DMS153 (cell line): ENCODE data around the gene WFIKKN2.
A peak's percentile ranks its signal among the peaks of the same experiment; 100 is the strongest.
"Not testable (repeated sequence)": the region's sequence is repeated elsewhere in the genome, so short reads cannot be mapped to it uniquely, and the experiment has no call there.

Experiments used
- DNase-seq: peaks from one replicate; lab custom pipeline; 2025; lab: John Stamatoyannopoulos, UW

WFIKKN2 gene

DNA sequence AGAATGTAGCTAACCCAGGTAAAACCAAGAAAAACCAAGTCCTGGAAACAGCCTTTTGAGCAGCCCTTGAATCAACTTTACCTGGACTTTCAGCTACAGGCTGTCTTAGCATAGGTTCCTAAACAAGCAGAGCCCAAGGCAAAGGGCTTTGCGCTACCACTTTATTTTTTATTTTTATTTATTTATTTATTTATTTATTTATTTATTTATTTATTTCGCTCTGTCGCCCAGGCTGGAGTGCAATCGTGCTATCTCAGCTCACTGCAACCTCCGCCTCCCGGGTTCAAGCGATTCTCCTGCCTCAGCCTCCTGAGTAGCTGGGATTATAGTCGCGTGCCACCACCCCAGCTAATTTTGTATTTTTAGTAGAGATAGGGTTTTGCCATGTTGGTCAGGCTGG, 41.7 kb downstream of the WFIKKN2 start:
- DNase-seq: not testable (repeated sequence)

DNA sequence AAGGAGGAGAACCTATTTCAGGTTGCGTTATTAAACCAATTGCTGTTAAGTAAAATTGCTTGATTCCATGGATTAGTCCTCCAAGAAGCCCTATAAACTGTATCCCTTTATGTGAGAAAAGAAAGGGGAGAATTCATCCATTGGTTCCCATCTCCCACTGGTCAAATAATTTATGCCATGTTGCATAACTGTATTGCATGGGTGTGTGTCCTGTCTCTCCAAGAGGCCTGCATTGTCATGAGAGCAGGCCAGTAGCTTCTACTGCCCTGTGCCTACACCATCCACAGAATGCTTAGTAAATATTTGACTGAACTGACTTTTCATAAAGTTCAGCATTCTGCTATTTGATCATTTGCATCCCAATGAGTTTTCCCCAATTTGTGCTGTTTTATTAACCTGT, 42.5 kb downstream of the WFIKKN2 start:
- no peak for DNase-seq

DNA sequence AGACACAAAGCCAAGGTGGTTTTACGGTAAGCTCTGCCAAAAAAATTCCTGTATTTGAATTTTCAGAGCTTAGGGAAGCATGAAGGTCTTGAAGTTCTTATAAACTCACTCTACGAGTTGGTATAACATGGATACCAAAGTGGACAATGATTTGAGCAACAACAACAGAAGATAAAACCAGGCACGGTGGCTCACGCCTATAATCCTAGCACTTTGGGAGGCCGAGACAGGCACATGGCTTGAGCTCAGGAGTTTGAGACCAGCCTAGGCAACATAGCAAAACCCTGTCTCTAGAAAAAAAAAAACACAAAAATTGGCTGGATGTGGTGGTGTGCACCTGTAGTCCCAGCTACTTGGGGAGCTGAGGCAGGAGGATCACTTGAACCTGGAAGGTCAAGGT, 43.7 kb downstream of the WFIKKN2 start:
- DNase-seq: no peak

DNA sequence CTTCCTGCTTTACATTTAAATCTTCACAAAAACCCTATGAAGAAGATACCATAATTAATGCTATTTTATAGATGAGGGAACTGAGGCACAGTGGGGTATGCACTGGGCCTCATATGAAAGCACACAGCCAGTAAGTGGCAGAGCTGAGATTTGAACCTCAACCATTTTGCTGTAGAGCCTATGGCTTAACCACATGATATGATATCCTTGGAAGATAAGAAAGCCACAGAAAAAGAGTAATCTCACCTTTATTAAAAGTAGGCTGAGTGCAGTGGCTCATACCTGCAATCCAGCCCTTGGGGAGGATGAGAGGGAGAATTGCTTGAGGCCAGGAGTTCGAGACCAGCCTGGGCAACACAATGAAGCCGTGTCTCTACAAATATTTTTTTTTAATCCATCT, 45.8 kb downstream of the WFIKKN2 start:
- DNase-seq: no peak

DNA sequence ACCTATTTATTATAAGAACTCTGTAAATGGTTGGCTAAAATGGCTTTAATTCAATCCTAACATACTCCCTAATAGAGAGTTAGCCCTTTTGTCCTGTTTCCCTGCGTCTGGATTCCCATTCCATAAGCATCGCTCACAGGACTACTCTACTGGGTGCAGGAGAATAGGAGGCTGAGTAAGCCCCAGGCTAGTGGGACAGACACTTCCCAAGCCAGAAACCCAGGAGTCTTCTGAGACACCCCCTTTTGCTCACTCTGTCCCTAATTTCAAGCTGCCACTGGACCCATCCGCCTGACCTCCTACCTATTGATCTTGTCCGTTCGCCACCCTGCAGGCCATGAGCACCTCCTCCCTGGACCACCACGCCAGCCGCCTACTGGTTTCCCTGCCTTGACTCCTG, 47.5 kb downstream of the WFIKKN2 start:
- no peak for DNase-seq

DNA sequence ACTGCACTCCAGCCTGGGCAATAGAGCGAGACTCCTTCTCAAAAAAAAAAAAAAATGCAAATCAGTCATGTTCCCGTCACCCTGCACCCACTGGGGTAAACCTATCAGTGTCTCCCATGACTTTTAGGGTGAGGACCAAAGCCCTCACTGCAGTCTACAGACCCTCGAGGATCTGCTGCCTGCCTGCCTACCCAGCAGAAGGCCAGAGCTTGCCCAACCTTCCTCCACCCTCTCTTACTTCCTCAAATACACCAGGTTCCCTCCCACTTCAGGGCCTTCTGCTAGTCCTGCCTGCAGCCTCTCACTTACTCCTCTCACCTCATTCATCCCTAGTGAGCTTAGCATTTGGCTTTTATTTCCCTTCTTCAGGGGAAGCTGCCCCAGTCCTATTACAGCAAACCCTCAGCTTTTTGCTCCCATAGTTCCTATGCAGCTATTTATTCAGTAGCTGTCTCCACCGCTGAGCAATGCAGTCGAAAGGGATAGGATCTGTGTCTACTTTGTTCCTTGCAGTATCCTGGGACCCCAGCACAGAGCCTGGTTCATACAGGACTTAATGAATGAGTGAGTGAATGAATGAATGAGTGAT, 48.6 kb downstream of the WFIKKN2 start:
- peak; percentile 22 for DNase-seq

DNA sequence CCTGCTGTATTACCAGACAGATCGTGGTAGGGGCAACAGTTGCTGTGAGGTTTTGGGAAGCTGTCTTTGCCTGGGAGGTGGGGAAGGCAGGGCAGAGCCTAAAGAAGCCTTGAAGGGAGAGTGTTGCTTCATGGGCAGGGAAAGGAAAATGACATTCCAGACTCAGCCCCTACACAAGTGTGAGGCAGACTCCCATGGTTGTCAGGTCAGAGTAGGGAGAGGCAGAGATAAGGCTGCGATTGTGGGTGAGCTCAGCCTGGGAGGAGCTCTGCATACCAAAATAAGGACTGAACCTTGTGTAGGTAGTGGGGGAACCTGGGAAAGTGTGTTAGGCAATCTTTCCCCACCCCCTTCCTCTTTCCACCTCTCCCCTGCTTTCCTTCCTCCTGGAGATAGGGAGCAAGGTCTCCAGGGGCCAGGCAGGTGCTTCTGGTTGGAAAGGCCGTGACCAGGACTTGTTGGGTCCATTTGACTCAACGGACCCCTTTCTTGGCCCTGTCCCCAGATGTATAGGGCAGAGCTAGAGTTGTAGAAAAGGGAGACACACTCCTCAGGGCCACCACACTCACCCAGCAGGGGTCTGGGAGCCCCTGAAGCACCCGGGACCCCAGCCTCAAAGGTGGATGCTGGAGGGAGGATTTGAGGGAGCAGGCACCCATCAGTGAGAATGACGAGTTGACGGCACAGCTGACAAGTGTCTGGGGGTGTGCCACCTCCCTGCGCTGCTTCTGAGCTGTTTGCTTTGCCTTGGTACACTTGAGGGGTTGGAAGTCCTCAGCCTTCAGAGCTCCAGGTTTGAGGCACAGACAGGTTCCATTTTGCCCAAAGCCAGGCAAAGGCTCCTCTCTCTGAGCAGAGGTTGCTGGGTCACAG, 49.3 kb downstream of the WFIKKN2 start:
- DNase-seq: no peak

DNA sequence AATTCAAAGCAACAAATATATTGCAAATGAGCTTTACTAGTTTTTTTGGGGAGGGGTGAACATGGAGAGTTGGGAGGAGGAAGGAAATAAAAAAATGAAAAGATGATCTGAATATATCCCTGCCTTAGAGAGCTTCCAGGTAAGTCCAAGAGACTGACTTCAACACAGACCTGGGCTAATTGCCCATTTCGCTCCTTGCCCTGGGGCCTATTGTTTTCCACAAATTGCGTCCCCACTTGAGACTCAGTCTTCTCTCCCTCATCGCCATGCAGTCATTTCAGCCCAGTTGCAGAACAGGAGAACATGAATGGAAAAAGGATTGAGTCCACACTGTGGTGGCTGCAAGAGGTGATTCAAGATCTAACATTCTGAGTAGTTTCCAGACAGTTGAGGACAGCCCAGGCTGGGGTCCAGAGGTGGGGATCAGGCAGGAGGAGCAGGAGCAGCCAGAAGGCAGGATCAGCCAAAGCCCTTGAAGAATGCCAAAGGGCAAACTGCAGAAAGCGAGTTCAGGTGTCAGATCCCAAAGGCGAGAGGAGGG, 52.4 kb downstream of the WFIKKN2 start:
- no peak for DNase-seq

DNA sequence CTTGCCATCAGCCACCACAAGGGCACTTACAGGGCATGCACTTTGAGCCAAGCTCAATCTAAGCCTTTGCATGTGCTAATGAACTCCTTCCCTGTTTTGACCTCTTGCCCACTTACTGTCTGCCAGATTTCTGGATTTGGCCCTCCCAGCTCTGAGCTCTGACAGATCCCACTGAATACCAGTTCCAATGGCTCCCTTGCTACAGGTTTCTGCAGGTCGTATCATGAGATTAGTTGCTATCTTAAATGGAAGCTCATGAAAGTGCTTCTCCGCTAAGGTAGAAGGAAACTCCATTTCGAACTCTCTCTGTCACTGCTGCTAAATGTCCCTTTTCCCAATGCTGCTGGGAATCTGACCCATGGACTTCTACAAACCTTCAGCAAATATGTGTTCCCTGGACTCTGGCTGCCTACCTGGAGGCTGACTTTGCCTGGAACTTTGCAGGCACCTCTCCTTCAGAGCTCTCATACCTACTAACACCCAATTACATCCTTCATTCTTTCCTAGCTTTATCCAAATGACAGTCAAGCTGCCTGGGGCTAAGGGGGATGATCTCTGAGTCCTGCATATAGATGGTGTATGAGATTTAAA, 54.2 kb downstream of the WFIKKN2 start:
- DNase-seq: no peak

DNA sequence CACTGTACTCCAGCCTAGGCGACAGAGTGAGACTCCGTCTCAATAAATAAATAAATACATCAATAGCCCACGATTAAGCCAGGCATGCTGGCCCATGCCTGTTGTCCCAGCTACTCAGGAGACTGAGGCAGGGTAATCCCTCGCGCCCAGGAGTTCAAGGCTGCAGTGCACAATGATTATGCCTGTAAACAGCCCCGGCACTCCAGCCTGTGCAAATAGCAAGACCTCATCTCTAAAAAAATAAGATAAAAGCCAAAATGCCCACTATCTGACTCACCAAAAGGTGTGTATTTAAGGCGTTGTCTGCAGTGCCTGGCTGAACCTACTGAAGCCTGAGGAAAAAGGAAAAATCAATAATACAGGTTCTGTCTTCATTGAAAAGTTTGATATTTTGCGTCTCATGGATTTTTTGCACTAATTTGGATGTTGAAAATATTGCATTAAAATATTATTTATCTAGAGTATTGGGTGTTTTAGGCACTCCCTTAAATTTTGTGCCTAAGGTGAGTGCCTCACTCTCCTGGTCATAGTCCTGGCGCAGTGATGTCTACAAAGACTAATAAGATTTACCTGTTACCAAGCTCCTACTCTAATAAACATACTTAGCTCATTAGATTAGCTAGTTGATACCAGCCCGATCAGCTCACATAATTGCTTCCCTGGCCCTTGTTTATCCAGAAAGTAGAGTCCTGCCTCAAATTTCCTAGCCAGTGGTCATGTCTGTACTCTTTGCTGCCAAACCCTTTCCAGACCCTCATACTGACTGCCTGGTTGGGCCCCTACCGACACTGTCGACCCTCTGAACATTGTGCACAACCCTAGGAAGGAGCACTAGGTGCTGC, 55.5 kb downstream of the WFIKKN2 start:
- no peak for DNase-seq

DNA sequence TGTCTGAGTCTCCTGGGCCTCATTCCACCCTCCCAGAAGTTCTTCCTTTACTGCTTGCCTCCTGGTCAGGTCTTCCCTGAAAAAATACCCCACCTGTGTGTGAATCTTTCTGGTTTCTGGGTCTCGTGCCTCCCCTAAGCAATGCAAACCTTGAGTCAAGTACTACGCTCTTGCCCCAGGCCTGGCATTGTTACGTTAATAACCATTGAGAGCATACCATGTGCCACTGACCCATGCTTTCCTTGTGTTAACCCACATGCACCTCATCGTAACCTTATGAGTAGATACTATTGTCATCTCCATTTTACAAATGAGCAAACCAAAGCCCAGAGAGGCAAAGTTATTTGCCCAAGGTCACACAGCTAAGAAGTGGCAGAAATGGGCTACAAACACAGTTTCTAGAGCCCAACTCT, 56.2 kb downstream of the WFIKKN2 start:
- DNase-seq: no peak
